ENCODE results near the gene AJM1. TPM values are rescaled to one million over a fixed set of nuclear protein-coding genes. Genes with fewer than 3 reads are reported as not detected.
"Not testable (repeated sequence)": the region's sequence is repeated elsewhere in the genome, so short reads cannot be mapped to it uniquely, and the experiment has no call there.

AJM1 gene
- total RNA-seq, 2 donors from 2014 or later = 1.4 to 3.5 TPM

DNA sequence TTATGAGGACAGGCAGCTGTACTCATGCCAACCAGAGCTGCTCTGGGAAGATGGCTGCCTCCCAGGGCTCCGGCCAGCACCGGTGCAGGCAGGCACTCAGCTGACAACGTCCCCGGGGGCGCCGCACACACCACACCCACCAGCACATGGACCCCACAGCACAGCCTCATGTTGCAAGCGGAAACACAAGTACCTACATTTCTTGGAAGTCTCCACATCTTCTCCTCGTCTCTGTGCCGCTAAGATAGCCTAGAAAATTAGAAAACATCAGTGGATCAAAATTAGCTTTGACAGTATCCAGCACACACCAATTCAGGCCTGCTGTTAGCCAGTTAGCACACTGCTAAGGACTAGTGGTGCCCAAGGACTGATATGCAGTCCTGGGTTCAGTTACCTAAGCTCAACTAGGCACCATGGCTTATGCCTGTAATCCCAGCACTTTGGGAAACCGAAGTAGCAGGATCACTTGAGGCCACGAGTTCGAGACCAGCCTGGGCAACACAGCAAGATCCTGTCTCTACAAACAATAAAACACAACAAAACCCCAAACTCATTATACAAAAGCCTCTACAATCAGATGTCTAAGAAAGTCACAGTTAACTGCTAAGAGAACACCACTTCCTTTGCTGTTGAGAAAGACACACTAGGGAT lies 21.5 kb downstream of the AJM1 start:
- Mint-ChIP-seq H3K4me3 (peak overlapping the region; percentile 70), H3K9me3 (peaks cover 19% of the 10 kb centered on the region), H3K27me3 (ENCODE audit: insufficient read depth) (no peaks in the 10 kb centered on the region)

DNA sequence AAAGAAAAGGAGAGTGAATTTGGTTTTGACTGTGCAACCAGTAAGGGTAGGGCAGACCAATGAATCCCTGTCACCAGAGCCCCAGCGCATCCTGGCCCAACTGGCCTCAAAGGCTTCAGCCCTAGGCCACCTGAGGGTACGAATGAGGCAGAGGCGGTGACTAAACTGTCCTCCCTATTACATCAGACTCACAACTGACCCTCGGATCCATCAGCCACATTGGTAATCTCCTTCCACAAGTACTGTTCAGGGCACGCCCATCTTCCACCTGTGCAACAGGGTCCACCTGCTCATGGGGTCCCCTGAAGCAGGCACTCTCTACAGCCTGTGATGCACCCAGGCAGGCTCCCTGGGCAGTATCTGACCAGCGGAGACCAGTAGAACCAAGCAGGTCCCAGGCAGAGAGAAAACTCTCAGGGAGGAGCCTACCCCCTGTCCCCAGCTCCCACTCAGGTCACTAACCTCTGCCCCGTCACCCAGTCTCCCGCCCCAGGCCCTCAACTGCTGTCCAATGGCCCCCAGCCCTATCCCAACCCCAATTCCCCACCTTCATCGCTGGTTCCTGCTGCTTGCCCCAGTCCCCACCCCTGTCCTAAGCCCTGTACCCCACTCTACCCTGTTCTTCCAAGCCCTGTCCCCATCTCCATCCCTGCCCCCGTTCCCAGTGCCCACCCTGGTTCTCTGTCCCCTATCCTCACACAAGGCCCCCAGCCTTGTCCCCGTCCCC lies 22.9 kb downstream of the AJM1 start:
- Mint-ChIP-seq H3K9me3 (peaks cover 32% of the 10 kb centered on the region), H3K4me3 (peak overlapping the region; percentile 70), H3K27me3 (ENCODE audit: insufficient read depth) (no peaks in the 10 kb centered on the region), H3K4me1 (peaks cover 3% of the 10 kb centered on the region), H3K36me3 (ENCODE audit: low read depth) (peaks cover 43% of the 10 kb centered on the region), H3K27ac (peak overlapping the region; percentile 44)
- peak overlapping the region; percentile 72 for H3K9ac ChIP-seq (ENCODE audit: extremely low read depth, low read length, poor library complexity, severe bottlenecking)
- DNase-seq = no peak
- 69 to 76% methylated on average over 8 to 11 of the region's 11 CpGs for WGBS, 2 experiments (ENCODE audit: insufficient coverage in 1 of 2, insufficient read length in 1 of 2)
- peak overlapping the region; percentile 83 for H3K4me3 ChIP-seq (ENCODE audit: low read length)
- TF ChIP-seq, protein P1, sequence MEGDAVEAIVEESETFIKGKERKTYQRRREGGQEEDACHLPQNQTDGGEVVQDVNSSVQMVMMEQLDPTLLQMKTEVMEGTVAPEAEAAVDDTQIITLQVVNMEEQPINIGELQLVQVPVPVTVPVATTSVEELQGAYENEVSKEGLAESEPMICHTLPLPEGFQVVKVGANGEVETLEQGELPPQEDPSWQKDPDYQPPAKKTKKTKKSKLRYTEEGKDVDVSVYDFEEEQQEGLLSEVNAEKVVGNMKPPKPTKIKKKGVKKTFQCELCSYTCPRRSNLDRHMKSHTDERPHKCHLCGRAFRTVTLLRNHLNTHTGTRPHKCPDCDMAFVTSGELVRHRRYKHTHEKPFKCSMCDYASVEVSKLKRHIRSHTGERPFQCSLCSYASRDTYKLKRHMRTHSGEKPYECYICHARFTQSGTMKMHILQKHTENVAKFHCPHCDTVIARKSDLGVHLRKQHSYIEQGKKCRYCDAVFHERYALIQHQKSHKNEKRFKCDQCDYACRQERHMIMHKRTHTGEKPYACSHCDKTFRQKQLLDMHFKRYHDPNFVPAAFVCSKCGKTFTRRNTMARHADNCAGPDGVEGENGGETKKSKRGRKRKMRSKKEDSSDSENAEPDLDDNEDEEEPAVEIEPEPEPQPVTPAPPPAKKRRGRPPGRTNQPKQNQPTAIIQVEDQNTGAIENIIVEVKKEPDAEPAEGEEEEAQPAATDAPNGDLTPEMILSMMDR (conservative IDR thresholded peaks at IDR 0.05) = no peak
- peaks cover 34% of the 10 kb centered on the region for H3K36me3 ChIP-seq (ENCODE audit: control insufficient read depth, insufficient read depth, low read length)
- peaks cover 14% of the 10 kb centered on the region for H3K9me3 ChIP-seq (ENCODE audit: control insufficient read depth, low read length)
- H3K27ac ChIP-seq (ENCODE audit: low read depth, low read length) = no peak overlapping the region
- H3K4me1 ChIP-seq (ENCODE audit: control insufficient read depth, insufficient read depth, low read length) = no peaks in the 10 kb centered on the region
- H3K27me3 ChIP-seq (ENCODE audit: control insufficient read depth, insufficient read depth, low read length, poor library complexity, severe bottlenecking) = no peaks in the 10 kb centered on the region

More for the DNA sequence above, 21.5 kb downstream of the AJM1 start:
- Histone ChIP-seq H3K27ac (ENCODE audit: low read depth, low read length) (no peak overlapping the region), H3K4me3 (ENCODE audit: low read length) (no peak overlapping the region), H3K27me3 (ENCODE audit: control insufficient read depth, insufficient read depth, low read length, poor library complexity, severe bottlenecking) (no peaks in the 10 kb centered on the region), H3K9me3 (ENCODE audit: control insufficient read depth, low read length) (peaks cover 13% of the 10 kb centered on the region), H3K36me3 (ENCODE audit: control insufficient read depth, insufficient read depth, low read length) (peaks cover 34% of the 10 kb centered on the region), H3K9ac (ENCODE audit: extremely low read depth, low read length, poor library complexity, severe bottlenecking) (no peak overlapping the region), H3K4me1 (ENCODE audit: control insufficient read depth, insufficient read depth, low read length) (no peaks in the 10 kb centered on the region)
- Mint-ChIP-seq H3K4me1 (peaks cover 3% of the 10 kb centered on the region), H3K36me3 (ENCODE audit: low read depth) (peaks cover 39% of the 10 kb centered on the region), H3K27ac (no peak overlapping the region)
- DNase-seq = no peak
- 98 to 99% methylated on average over 12 of the region's 12 CpGs for WGBS, 2 experiments (ENCODE audit: insufficient coverage in 1 of 2, insufficient read length in 1 of 2)
- TF ChIP-seq, protein P1 (conservative IDR thresholded peaks at IDR 0.05) = no peak

DNA sequence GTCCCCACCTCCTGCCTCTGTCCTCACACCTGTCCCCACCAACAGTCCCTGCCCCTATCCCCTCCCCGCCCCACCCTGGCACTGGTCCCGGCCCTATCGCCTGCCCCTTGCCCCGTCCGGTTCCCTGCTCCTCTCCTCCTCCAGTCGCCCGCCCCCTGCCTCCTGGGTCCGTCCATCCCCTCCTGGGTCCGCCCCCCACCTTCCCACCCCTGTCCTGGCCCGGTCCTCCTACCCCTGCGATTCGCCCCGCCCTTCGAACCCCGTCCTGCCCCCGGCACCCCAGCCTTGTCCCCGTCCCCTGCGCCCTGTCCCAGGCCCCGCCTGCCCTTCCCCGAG lies 23.5 kb downstream of the AJM1 start:
- peaks cover 43% of the 10 kb centered on the region for H3K36me3 Mint-ChIP-seq (ENCODE audit: low read depth)

DNA sequence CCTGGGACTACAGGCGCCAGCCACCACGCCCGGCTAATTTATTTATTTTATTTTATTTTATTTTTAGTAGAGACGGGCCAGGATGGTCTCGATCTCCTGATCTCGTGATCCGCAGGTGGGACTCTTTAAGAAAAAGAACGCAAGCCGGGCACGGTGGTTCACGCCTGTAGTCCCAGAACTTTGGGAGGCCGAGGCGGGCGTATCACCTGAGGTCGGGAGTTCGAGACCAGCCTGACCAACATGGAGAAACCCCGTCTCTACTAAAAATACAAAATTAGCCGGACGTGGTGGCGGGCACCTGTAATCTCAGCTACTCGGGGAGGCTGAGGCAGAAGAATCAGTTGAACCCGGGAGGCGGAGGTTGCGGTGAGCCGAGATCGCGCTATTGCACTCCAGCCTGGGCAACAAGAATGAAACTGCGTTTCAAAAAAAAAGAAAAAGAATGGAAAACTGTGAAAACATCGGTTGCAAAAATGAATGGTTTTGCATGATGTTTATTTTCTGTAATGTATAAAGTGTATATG lies 24.7 kb downstream of the AJM1 start:
- not testable (repeated sequence) for H3K27me3 Mint-ChIP-seq (ENCODE audit: insufficient read depth); H3K4me1 ChIP-seq (ENCODE audit: control insufficient read depth, insufficient read depth, low read length); H3K27ac ChIP-seq (ENCODE audit: low read depth, low read length); H3K27me3 ChIP-seq (ENCODE audit: control insufficient read depth, insufficient read depth, low read length, poor library complexity, severe bottlenecking); H3K9ac ChIP-seq (ENCODE audit: extremely low read depth, low read length, poor library complexity, severe bottlenecking); DNase-seq; H3K27ac Mint-ChIP-seq; H3K4me1 Mint-ChIP-seq
- Mint-ChIP-seq H3K36me3 (ENCODE audit: low read depth) (peaks cover 39% of the 10 kb centered on the region), H3K4me3 (peak overlapping the region; percentile 70), H3K9me3 (peaks cover 48% of the 10 kb centered on the region)
- H3K4me3 ChIP-seq (ENCODE audit: low read length) = peak overlapping the region; percentile 56
- peaks cover 25% of the 10 kb centered on the region for H3K36me3 ChIP-seq (ENCODE audit: control insufficient read depth, insufficient read depth, low read length)
- H3K9me3 ChIP-seq (ENCODE audit: control insufficient read depth, low read length) = peaks cover 30% of the 10 kb centered on the region
- 95 to 98% methylated on average over 22 to 29 of the region's 29 CpGs for WGBS, 2 experiments (ENCODE audit: insufficient coverage in 1 of 2, insufficient read length in 1 of 2)

More for the DNA sequence above, 23.5 kb downstream of the AJM1 start:
- Mint-ChIP-seq H3K27ac (no peak overlapping the region), H3K27me3 (ENCODE audit: insufficient read depth) (no peaks in the 10 kb centered on the region), H3K4me1 (peaks cover 3% of the 10 kb centered on the region), H3K9me3 (peaks cover 38% of the 10 kb centered on the region), H3K4me3 (peak overlapping the region; percentile 70)
- Histone ChIP-seq H3K27ac (ENCODE audit: low read depth, low read length) (peak overlapping the region; percentile 60), H3K9ac (ENCODE audit: extremely low read depth, low read length, poor library complexity, severe bottlenecking) (peak overlapping the region; percentile 72), H3K9me3 (ENCODE audit: control insufficient read depth, low read length) (peaks cover 19% of the 10 kb centered on the region), H3K27me3 (ENCODE audit: control insufficient read depth, insufficient read depth, low read length, poor library complexity, severe bottlenecking) (no peaks in the 10 kb centered on the region), H3K4me1 (ENCODE audit: control insufficient read depth, insufficient read depth, low read length) (no peaks in the 10 kb centered on the region), H3K4me3 (ENCODE audit: low read length) (peak overlapping the region; percentile 83), H3K36me3 (ENCODE audit: control insufficient read depth, insufficient read depth, low read length) (peaks cover 34% of the 10 kb centered on the region)
- 0% methylated on average over 20 of the region's 20 CpGs; no CpG with 5 or more reads in 1 of the 2 experiments for WGBS, 2 experiments (ENCODE audit: insufficient coverage in 1 of 2, insufficient read length in 1 of 2)
- TF ChIP-seq, protein P1 (conservative IDR thresholded peaks at IDR 0.05) = no peak
- DNase-seq = no peak
